AML-193 (cell line): Measurements from ENCODE around the gene VAT1L.

Experiments
- DNase-seq, 2 experiments: peaks; one replicate each; lab custom pipeline; 2025; lab: John Stamatoyannopoulos, UW

The VAT1L gene

GRCh38 chr16:77834635-77835540 lies 46.5 kb downstream of the VAT1L start:
- DNase-seq: no peak

- DNase-seq: no peak
Observed at GRCh38 chr16:77836801-77837200, 48.4 kb downstream of the VAT1L start.

GRCh38 chr16:77838597-77839255 lies 50.4 kb downstream of the VAT1L start:
- no peak for DNase-seq

- no peak for DNase-seq
Observed at GRCh38 chr16:77840093-77840492, 51.7 kb downstream of the VAT1L start.

- DNase-seq: no peak
Observed at GRCh38 chr16:77840673-77841501, 52.5 kb downstream of the VAT1L start.

GRCh38 chr16:77841502-77841763 lies 53.1 kb downstream of the VAT1L start:
- DNase-seq: no peak

- DNase-seq: no peak
Observed at GRCh38 chr16:77842468-77842867, 54.1 kb downstream of the VAT1L start.

GRCh38 chr16:77843405-77843804 lies 55.0 kb downstream of the VAT1L start:
- no peak for DNase-seq

- DNase-seq: no peak
Observed at GRCh38 chr16:77844801-77845200, 56.4 kb downstream of the VAT1L start.

GRCh38 chr16:77849646-77850258 lies 61.4 kb downstream of the VAT1L start:
- no peak for DNase-seq

GRCh38 chr16:77850636-77851333 lies 62.4 kb downstream of the VAT1L start:
- DNase-seq: no peak

GRCh38 chr16:77853161-77853560 lies 64.8 kb downstream of the VAT1L start:
- DNase-seq: peak in 1 of 2 experiments; percentile 3

GRCh38 chr16:77856438-77857160 lies 68.2 kb downstream of the VAT1L start:
- no peak for DNase-seq

GRCh38 chr16:77858060-77858459 lies 69.7 kb downstream of the VAT1L start:
- no peak for DNase-seq

GRCh38 chr16:77859493-77860232 lies 71.3 kb downstream of the VAT1L start:
- DNase-seq: no peak

- DNase-seq: no peak
Observed at GRCh38 chr16:77860953-77861352, 72.6 kb downstream of the VAT1L start.

GRCh38 chr16:77863250-77863649 lies 74.9 kb downstream of the VAT1L start:
- no peak for DNase-seq

- DNase-seq: no peak
Observed at GRCh38 chr16:77866752-77867151, 78.4 kb downstream of the VAT1L start.

- no peak for DNase-seq
Observed at GRCh38 chr16:77868052-77868451, 79.7 kb downstream of the VAT1L start.

- DNase-seq: no peak
Observed at GRCh38 chr16:77868478-77868877, 80.1 kb downstream of the VAT1L start.
